ENCODE data around the gene TNFSF18. TPM values are rescaled to one million over a fixed set of nuclear protein-coding genes. Genes with fewer than 3 reads are reported as not detected.

Gene TNFSF18, protein sequence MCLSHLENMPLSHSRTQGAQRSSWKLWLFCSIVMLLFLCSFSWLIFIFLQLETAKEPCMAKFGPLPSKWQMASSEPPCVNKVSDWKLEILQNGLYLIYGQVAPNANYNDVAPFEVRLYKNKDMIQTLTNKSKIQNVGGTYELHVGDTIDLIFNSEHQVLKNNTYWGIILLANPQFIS
- total RNA-seq (not detected), polyA plus RNA-seq (not detected)

DNA sequence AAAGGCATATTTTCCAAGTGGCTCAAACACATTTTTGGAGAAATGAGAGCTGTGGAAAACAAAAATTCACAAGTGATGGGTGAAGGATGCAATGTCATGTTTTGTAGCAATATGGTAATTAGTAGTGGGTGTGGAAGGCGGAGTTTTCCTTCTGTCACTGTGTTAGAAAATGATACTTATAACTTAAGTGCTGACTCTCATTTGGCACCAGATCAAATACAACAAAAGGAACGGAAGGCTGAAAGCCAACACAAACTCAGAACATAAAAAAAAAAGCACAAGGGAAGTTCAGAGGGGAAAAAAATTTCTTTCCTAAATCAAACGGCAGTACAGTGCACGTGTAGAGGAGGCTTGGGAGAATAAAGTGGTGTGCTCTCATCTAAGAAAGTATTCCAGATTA is at the start of gene TNFSF18:
TNFSF18 (minus strand) TSS at position 77 of the 400 bp plus-strand sequence; CDS start at position 32, 45 bp downstream.
- Mint-ChIP-seq H3K4me3 (no peak within 1 kb of the TSS), H3K4me1 (peaks cover 0 to 5% (median 3%) of the 10 kb centered on the region in 4 donors), H3K9me3 (no peaks in the 10 kb centered on the region), H3K27me3 (no peaks in the 10 kb centered on the region), H3K27ac (no peak within 1 kb of the TSS), H3K36me3 (no peaks in the 10 kb centered on the region)
- DNase-seq, result no peak
- intact Hi-C loops (cut with micrococcal nuclease), result loop anchor here (10.0 kb wide), 1 partner anchor 226 kb away; no protein-coding TSS in a partner anchor
- CTCF ChIA-PET (ENCODE audit: partially characterized antibody), result interaction anchor here (0.7 kb wide), 1 partner anchor 1459 kb away, joined by 3 read pairs; no protein-coding TSS in a partner anchor
- POLR2A ChIA-PET (ENCODE audit: partially characterized antibody), result interaction anchor here (0.9 kb wide), 1 partner anchor 225 kb away, joined by 3 read pairs; no protein-coding TSS in a partner anchor
- no peaks in the 10 kb centered on the region for H3K4me1 ChIP-seq (ENCODE audit: insufficient read depth, low read length)
- no peaks in the 10 kb centered on the region for H3K27me3 ChIP-seq (ENCODE audit: insufficient read depth, low read length)
- H3K36me3 ChIP-seq (ENCODE audit: insufficient read depth, low read length), result no peaks in the 10 kb centered on the region
- no peak within 1 kb of the TSS for H3K27ac ChIP-seq (ENCODE audit: low read depth, low read length)
- no peak within 1 kb of the TSS for H3K4me3 ChIP-seq (ENCODE audit: low read length in 2 of 2)
- H3K9me3 ChIP-seq (ENCODE audit: control insufficient read depth in 1 of 2, low read length in 2 of 2), result no peaks in the 10 kb centered on the region

DNA sequence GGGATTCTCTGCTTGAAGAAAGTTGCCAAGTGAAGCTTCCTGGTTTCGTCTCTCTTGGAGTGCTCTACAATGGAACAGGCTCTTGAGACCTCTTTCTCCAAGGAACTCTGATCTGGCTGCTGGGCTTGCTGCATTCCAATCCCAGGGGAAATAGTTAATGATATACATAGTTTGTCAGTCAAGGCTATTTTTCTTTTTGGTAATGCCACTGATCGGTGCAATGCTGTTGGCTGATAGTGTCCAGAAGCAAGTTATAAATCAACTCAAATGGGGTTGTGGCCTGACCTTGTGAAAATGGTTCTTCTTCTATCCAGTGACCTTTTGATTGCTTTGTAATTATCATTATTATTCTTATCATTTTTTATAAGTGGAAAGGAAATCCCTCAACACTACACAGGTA is 48.4 kb upstream of the TNFSF18 start:
- Mint-ChIP-seq H3K9me3 (peaks cover 0 to 16% (median 10%) of the 10 kb centered on the region in 8 donors), H3K36me3 (peaks cover 0 to 2% of the 10 kb centered on the region in 2 donors), H3K27ac (no peak overlapping the region), H3K4me3 (no peak overlapping the region), H3K4me1 (peaks cover 0 to 1% (median 0%) of the 10 kb centered on the region in 4 donors), H3K27me3 (no peaks in the 10 kb centered on the region)
- Histone ChIP-seq H3K36me3 (ENCODE audit: insufficient read depth, low read length) (no peaks in the 10 kb centered on the region), H3K27ac (ENCODE audit: low read depth, low read length) (no peak overlapping the region), H3K4me3 (ENCODE audit: low read length in 2 of 2) (no peak overlapping the region), H3K4me1 (ENCODE audit: insufficient read depth, low read length) (no peaks in the 10 kb centered on the region), H3K9me3 (ENCODE audit: control insufficient read depth in 1 of 2, low read length in 2 of 2) (peaks cover 0 to 5% of the 10 kb centered on the region in 2 donors), H3K27me3 (ENCODE audit: insufficient read depth, low read length) (no peaks in the 10 kb centered on the region)
- intact Hi-C loops (cut with micrococcal nuclease), result loop anchor here (10.0 kb wide), 1 partner anchor 274 kb away; no protein-coding TSS in a partner anchor
- DNase-seq, result no peak
- ChIA-PET CTCF (ENCODE audit: partially characterized antibody) (no interaction called here), POLR2A (ENCODE audit: partially characterized antibody) (no interaction called here)

DNA sequence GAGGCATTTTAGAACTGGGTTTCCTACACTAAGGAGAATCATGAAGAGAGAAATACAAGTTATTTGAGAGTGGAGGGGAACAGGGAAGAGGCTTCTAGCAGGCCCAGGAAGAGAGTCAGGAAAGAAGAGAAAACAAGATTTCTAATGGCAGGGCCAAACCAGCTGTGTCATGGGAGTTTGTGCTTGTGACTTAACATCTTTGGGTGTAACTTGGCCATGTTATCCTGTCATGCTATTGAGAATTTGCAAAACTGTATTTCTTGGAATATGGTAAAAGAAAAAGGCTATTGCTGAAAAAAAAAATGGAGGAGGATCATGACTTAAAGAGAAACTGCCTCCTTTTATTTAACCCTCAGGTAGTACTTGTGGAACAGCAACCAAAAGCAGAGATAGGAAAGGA is 47.4 kb upstream of the TNFSF18 start:
- Histone ChIP-seq H3K4me1 (ENCODE audit: insufficient read depth, low read length) (no peaks in the 10 kb centered on the region), H3K27ac (ENCODE audit: low read depth, low read length) (no peak overlapping the region), H3K36me3 (ENCODE audit: insufficient read depth, low read length) (no peaks in the 10 kb centered on the region), H3K9me3 (ENCODE audit: control insufficient read depth in 1 of 2, low read length in 2 of 2) (peaks cover 0 to 4% of the 10 kb centered on the region in 2 donors), H3K4me3 (ENCODE audit: low read length in 2 of 2) (no peak overlapping the region), H3K27me3 (ENCODE audit: insufficient read depth, low read length) (no peaks in the 10 kb centered on the region)
- intact Hi-C loops (cut with micrococcal nuclease), result loop anchor here (10.0 kb wide), 1 partner anchor 273 kb away; no protein-coding TSS in a partner anchor
- no peak overlapping the region for H3K4me3 Mint-ChIP-seq
- H3K9me3 Mint-ChIP-seq, result peaks cover 0 to 9% (median 4%) of the 10 kb centered on the region in 8 donors
- DNase-seq, result no peak
- no peaks in the 10 kb centered on the region for H3K27me3 Mint-ChIP-seq
- CTCF ChIA-PET (ENCODE audit: partially characterized antibody), result interaction anchor here (0.7 kb wide), 1 partner anchor 17 kb away, joined by 3 read pairs; no protein-coding TSS in a partner anchor
- peaks cover 0 to 2% of the 10 kb centered on the region in 2 donors for H3K36me3 Mint-ChIP-seq
- peaks cover 0 to 1% (median 0%) of the 10 kb centered on the region in 4 donors for H3K4me1 Mint-ChIP-seq
- POLR2A ChIA-PET (ENCODE audit: partially characterized antibody), result no interaction called here
- H3K27ac Mint-ChIP-seq, result no peak overlapping the region

DNA sequence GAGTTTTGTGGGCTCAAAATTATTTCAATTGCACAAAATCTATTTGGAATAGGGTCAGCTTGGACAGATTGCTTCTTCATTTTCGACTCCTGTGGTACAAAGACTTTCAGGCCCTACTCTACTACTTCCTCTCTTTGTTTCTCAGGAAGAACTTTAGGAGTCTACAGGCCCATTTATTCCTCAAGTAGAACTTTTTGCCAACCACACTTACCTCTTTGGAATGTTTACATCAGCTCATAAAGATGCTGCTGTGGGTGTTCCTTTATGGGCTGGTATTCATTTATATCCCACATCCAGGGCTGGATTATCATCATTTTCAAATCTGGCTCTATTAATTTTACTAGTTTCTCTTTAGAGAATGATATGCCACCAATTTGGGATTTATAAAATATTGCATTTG is 46.3 kb upstream of the TNFSF18 start:
- Histone ChIP-seq H3K4me1 (ENCODE audit: insufficient read depth, low read length) (no peaks in the 10 kb centered on the region), H3K4me3 (ENCODE audit: low read length in 2 of 2) (no peak overlapping the region), H3K27me3 (ENCODE audit: insufficient read depth, low read length) (no peaks in the 10 kb centered on the region), H3K36me3 (ENCODE audit: insufficient read depth, low read length) (no peaks in the 10 kb centered on the region), H3K9me3 (ENCODE audit: control insufficient read depth in 1 of 2, low read length in 2 of 2) (no peaks in the 10 kb centered on the region), H3K27ac (ENCODE audit: low read depth, low read length) (no peak overlapping the region)
- no peak for DNase-seq
- ChIA-PET POLR2A (ENCODE audit: partially characterized antibody) (no interaction called here), CTCF (ENCODE audit: partially characterized antibody) (no interaction called here)
- Mint-ChIP-seq H3K36me3 (no peaks in the 10 kb centered on the region), H3K27ac (no peak overlapping the region), H3K4me1 (peaks cover 0 to 1% (median 0%) of the 10 kb centered on the region in 4 donors), H3K4me3 (no peak overlapping the region), H3K27me3 (no peaks in the 10 kb centered on the region), H3K9me3 (no peaks in the 10 kb centered on the region)
- intact Hi-C loops (cut with micrococcal nuclease), result loop anchor here (1.0 to 10.0 kb wide), 2 partner anchors 14 to 272 kb away; no protein-coding TSS in a partner anchor

DNA sequence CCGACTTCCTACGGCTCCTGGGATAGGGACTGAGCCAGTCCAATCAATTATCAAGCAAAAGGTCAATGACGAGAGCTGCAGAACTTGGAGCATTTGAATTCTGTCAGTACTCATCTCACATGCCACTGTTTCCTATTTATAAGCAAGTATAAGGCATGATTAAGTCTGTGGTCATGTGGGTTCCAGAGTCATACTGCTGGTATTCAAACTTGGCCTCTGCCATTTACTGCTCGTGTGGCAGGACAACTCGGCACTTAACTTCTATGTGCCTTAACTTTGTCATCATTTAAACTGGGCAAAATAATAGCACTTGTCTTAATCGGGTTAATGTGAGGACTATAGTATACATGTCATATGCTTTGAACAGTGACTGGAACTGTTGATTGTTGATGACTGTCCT is 44.9 kb upstream of the TNFSF18 start:
- Histone ChIP-seq H3K9me3 (ENCODE audit: control insufficient read depth in 1 of 2, low read length in 2 of 2) (no peaks in the 10 kb centered on the region), H3K36me3 (ENCODE audit: insufficient read depth, low read length) (no peaks in the 10 kb centered on the region), H3K27me3 (ENCODE audit: insufficient read depth, low read length) (no peaks in the 10 kb centered on the region), H3K4me1 (ENCODE audit: insufficient read depth, low read length) (no peaks in the 10 kb centered on the region), H3K4me3 (ENCODE audit: low read length in 2 of 2) (no peak overlapping the region), H3K27ac (ENCODE audit: low read depth, low read length) (no peak overlapping the region)
- Mint-ChIP-seq H3K4me3 (no peak overlapping the region), H3K4me1 (peaks cover 0 to 1% (median 0%) of the 10 kb centered on the region in 4 donors), H3K27ac (no peak overlapping the region), H3K27me3 (no peaks in the 10 kb centered on the region), H3K9me3 (no peaks in the 10 kb centered on the region), H3K36me3 (no peaks in the 10 kb centered on the region)
- DNase-seq, result no peak
- intact Hi-C loops (cut with micrococcal nuclease), result loop anchor here (10.0 kb wide), 1 partner anchor 271 kb away; no protein-coding TSS in a partner anchor
- ChIA-PET CTCF (ENCODE audit: partially characterized antibody) (no interaction called here), POLR2A (ENCODE audit: partially characterized antibody) (no interaction called here)

DNA sequence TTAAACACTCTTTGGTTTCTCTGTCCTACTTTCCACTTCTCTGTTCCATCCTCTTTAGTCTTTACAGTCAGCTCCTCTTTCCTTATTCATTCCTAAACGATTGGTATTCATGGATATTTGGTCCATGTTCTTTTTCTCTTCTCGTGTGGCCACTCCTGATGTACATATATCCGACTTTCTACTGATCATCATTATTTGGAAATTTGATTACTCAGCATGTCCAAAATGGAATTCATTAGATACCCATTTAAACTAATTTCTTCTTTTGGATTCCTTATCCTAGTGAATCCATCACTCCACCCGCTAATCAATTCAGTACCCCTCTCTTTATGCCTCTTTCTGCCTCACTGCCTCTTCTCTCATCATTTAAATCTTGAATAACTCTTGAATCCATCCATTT is 43.8 kb upstream of the TNFSF18 start:
- no peaks in the 10 kb centered on the region for H3K36me3 ChIP-seq (ENCODE audit: insufficient read depth, low read length)
- H3K4me3 ChIP-seq (ENCODE audit: low read length in 2 of 2), result no peak overlapping the region
- no peak for DNase-seq
- H3K4me1 ChIP-seq (ENCODE audit: insufficient read depth, low read length), result no peaks in the 10 kb centered on the region
- H3K9me3 Mint-ChIP-seq, result no peaks in the 10 kb centered on the region
- H3K27me3 ChIP-seq (ENCODE audit: insufficient read depth, low read length), result no peaks in the 10 kb centered on the region
- peaks cover 0 to 1% (median 0%) of the 10 kb centered on the region in 4 donors for H3K4me1 Mint-ChIP-seq
- ChIA-PET CTCF (ENCODE audit: partially characterized antibody) (no interaction called here), POLR2A (ENCODE audit: partially characterized antibody) (no interaction called here)
- intact Hi-C loops (cut with micrococcal nuclease), result loop anchor here (10.0 kb wide), 1 partner anchor 270 kb away; no protein-coding TSS in a partner anchor
- H3K27ac ChIP-seq (ENCODE audit: low read depth, low read length), result no peak overlapping the region
- H3K4me3 Mint-ChIP-seq, result no peak overlapping the region
- H3K27ac Mint-ChIP-seq, result no peak overlapping the region
- no peaks in the 10 kb centered on the region for H3K9me3 ChIP-seq (ENCODE audit: control insufficient read depth in 1 of 2, low read length in 2 of 2)
- H3K27me3 Mint-ChIP-seq, result no peaks in the 10 kb centered on the region
- H3K36me3 Mint-ChIP-seq, result no peaks in the 10 kb centered on the region

DNA sequence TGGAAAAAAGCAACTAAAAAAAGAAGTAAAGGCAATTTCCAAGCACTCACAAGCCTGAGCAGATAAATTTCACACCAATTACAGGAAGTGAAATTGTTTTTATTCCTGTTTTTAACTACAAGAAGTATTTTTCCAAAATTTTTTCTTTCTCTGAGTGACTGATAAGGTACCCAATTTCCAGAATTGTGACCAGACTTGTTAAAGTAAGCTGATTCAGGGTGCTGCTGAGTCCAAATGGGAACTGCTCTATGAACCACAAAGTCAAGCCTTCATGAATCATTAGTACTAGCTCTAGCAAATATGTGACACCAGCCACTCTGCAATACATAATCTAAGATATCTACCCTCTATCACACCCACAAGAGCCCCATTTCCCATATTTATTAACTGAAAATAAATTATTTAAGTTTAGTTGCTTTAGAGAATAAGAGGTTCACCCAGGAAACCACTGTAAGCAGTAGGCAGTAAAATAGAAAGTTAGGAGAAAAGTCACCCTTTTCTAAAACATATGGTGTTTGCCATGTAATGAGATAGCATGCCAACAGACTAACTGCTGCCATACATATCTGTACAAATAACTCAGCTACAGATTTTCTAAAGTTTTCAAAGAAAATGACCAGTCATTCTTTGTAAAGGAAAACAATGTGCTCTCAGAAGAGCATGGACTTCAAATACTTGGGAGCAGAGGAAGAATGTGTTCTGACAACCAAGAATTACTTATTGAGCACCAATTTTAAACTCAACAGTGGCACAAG is 43.1 kb upstream of the TNFSF18 start:
- Histone ChIP-seq H3K4me3 (ENCODE audit: low read length in 2 of 2) (no peak overlapping the region), H3K27ac (ENCODE audit: low read depth, low read length) (no peak overlapping the region), H3K27me3 (ENCODE audit: insufficient read depth, low read length) (no peaks in the 10 kb centered on the region), H3K36me3 (ENCODE audit: insufficient read depth, low read length) (no peaks in the 10 kb centered on the region), H3K4me1 (ENCODE audit: insufficient read depth, low read length) (no peaks in the 10 kb centered on the region), H3K9me3 (ENCODE audit: control insufficient read depth in 1 of 2, low read length in 2 of 2) (no peaks in the 10 kb centered on the region)
- ChIA-PET CTCF (ENCODE audit: partially characterized antibody) (interaction anchor here (0.6 kb wide), 1 partner anchor 64 kb away, joined by 3 read pairs; no protein-coding TSS in a partner anchor), POLR2A (ENCODE audit: partially characterized antibody) (no interaction called here)
- Mint-ChIP-seq H3K4me1 (peaks cover 0 to 1% (median 0%) of the 10 kb centered on the region in 4 donors), H3K4me3 (no peak overlapping the region), H3K27ac (no peak overlapping the region), H3K36me3 (no peaks in the 10 kb centered on the region), H3K9me3 (no peaks in the 10 kb centered on the region), H3K27me3 (no peaks in the 10 kb centered on the region)
- intact Hi-C loops (cut with micrococcal nuclease), result loop anchor here (10.0 kb wide), 1 partner anchor 269 kb away; no protein-coding TSS in a partner anchor
- DNase-seq, result no peak
